Measurements from ENCODE around the gene GAPDH. TPM values are rescaled to one million over a fixed set of nuclear protein-coding genes. Genes with fewer than 3 reads are reported as not detected.

GAPDH gene
- total RNA-seq, 1 donor from 2014 or later, result 5,167 TPM

GRCh38 chr12:6550294-6551062 is 16.2 kb downstream of the GAPDH start:
- Histone ChIP-seq H3K79me2 (ENCODE audit: insufficient read depth, low read length) (peaks cover 75% of the 10 kb centered on the region), H2AFZ (ENCODE audit: low read depth, low read length) (no peak overlapping the region), H3K36me3 (ENCODE audit: insufficient read depth, low read length) (peaks cover 8% of the 10 kb centered on the region), H4K20me1 (ENCODE audit: insufficient read depth, low read length) (peaks cover 31% of the 10 kb centered on the region), H3K9ac (ENCODE audit: low read length) (no peak overlapping the region), H3K4me1 (ENCODE audit: insufficient read depth, low read length) (peaks cover 83% of the 10 kb centered on the region), H3K27me3 (ENCODE audit: insufficient read depth, low read length) (no peaks in the 10 kb centered on the region), H3K27ac (ENCODE audit: low read depth, low read length) (peak overlapping the region; percentile 88), H3K4me2 (ENCODE audit: low read length) (peak overlapping the region; percentile 98), H3K9me3 (ENCODE audit: insufficient read depth, low read depth, low read length) (no peaks in the 10 kb centered on the region), H3K4me3 (ENCODE audit: insufficient read depth, low read depth, low read length) (no peak overlapping the region)
- TF ChIP-seq EZH2 (IDR thresholded peaks at IDR 0.05; ENCODE audit: insufficient read depth, low read length), result no peak
- TF ChIP-seq, protein P1, sequence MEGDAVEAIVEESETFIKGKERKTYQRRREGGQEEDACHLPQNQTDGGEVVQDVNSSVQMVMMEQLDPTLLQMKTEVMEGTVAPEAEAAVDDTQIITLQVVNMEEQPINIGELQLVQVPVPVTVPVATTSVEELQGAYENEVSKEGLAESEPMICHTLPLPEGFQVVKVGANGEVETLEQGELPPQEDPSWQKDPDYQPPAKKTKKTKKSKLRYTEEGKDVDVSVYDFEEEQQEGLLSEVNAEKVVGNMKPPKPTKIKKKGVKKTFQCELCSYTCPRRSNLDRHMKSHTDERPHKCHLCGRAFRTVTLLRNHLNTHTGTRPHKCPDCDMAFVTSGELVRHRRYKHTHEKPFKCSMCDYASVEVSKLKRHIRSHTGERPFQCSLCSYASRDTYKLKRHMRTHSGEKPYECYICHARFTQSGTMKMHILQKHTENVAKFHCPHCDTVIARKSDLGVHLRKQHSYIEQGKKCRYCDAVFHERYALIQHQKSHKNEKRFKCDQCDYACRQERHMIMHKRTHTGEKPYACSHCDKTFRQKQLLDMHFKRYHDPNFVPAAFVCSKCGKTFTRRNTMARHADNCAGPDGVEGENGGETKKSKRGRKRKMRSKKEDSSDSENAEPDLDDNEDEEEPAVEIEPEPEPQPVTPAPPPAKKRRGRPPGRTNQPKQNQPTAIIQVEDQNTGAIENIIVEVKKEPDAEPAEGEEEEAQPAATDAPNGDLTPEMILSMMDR (IDR thresholded peaks at IDR 0.05; ENCODE audit: insufficient read depth, low read depth, low read length), result no peak
- Mint-ChIP-seq H3K27me3 (ENCODE audit: low read depth, unreplicated experiment) (no peaks in the 10 kb centered on the region), H3K4me1 (ENCODE audit: low read depth, unreplicated experiment) (peaks cover 56% of the 10 kb centered on the region), H3K9me3 (ENCODE audit: unreplicated experiment) (no peaks in the 10 kb centered on the region), H3K4me3 (ENCODE audit: unreplicated experiment) (no peak overlapping the region), H3K27ac (ENCODE audit: unreplicated experiment) (peak overlapping the region; percentile 12), H3K36me3 (ENCODE audit: low read depth, unreplicated experiment) (peaks cover 16% of the 10 kb centered on the region)
- no peak for DNase-seq (ENCODE audit: low read depth)
- no peak for FAIRE-seq

DNA sequence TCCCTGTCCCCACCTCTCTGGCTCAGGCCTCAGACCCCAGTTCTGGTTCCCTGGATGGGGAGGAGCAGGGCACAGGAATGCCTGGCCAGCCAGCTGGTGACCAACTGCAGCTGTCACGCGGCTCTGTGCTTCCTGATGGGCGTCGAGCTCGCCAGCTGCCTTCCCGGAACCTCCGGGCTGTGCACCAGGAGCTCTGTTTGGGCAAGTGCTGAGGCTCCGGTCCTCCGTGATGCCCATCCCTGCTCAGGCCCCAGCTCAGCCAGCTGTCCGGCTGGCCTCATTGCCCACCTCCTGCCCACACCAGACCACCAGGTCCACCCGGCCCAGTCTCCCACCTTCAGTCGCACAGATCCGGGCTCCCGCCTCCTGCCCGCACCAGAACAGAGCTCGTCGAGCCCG is 16.7 kb downstream of the GAPDH start:
- peak overlapping the region; percentile 74 for H3K4me3 Mint-ChIP-seq (ENCODE audit: unreplicated experiment)
- H4K20me1 ChIP-seq (ENCODE audit: insufficient read depth, low read length), result peaks cover 31% of the 10 kb centered on the region
- no peaks in the 10 kb centered on the region for H3K9me3 ChIP-seq (ENCODE audit: insufficient read depth, low read depth, low read length)
- peaks cover 83% of the 10 kb centered on the region for H3K4me1 ChIP-seq (ENCODE audit: insufficient read depth, low read length)
- peak overlapping the region; percentile 75 for H3K9ac ChIP-seq (ENCODE audit: low read length)
- DNase-seq (ENCODE audit: low read depth), result no peak
- TF ChIP-seq, protein P1 (IDR thresholded peaks at IDR 0.05; ENCODE audit: insufficient read depth, low read depth, low read length), result no peak
- no peak for TF ChIP-seq EZH2 (IDR thresholded peaks at IDR 0.05; ENCODE audit: insufficient read depth, low read length)
- H2AFZ ChIP-seq (ENCODE audit: low read depth, low read length), result no peak overlapping the region
- H3K27ac Mint-ChIP-seq (ENCODE audit: unreplicated experiment), result peak overlapping the region; percentile 98
- no peaks in the 10 kb centered on the region for H3K9me3 Mint-ChIP-seq (ENCODE audit: unreplicated experiment)
- H3K36me3 Mint-ChIP-seq (ENCODE audit: low read depth, unreplicated experiment), result peaks cover 11% of the 10 kb centered on the region
- H3K4me3 ChIP-seq (ENCODE audit: insufficient read depth, low read depth, low read length), result no peak overlapping the region
- peak overlapping the region; percentile 98 for H3K4me2 ChIP-seq (ENCODE audit: low read length)
- no peaks in the 10 kb centered on the region for H3K27me3 ChIP-seq (ENCODE audit: insufficient read depth, low read length)
- peaks cover 72% of the 10 kb centered on the region for H3K79me2 ChIP-seq (ENCODE audit: insufficient read depth, low read length)
- H3K36me3 ChIP-seq (ENCODE audit: insufficient read depth, low read length), result peaks cover 3% of the 10 kb centered on the region
- no peak for FAIRE-seq
- H3K27me3 Mint-ChIP-seq (ENCODE audit: low read depth, unreplicated experiment), result no peaks in the 10 kb centered on the region
- peak overlapping the region; percentile 82 for H3K27ac ChIP-seq (ENCODE audit: low read depth, low read length)
- peaks cover 55% of the 10 kb centered on the region for H3K4me1 Mint-ChIP-seq (ENCODE audit: low read depth, unreplicated experiment)

Data from astrocyte (in vitro differentiated cells and primary cell).